OCI-LY7 (cell line): Measurements from ENCODE around the gene SYCP2L.

Source experiments
- CTCF ChIP-seq: fragments of 200-600 bp; sonication (generic); conservative IDR thresholded peaks from 2 replicates; pipeline ENCODE4 v1.5.1; 2014; ENCODE audit warnings: mild to moderate bottlenecking, antibody characterized with exemption, low read length, moderate library complexity, mixed read lengths
- EZH2phosphoT487 ChIP-seq: fragments of 200-600 bp; sonication (generic); IDR thresholded peaks from 2 replicates; pipeline ENCODE4 v1.6.1; 2018; ENCODE audit warnings: low read depth, borderline replicate concordance, mild to moderate bottlenecking, mixed run types, antibody characterized with exemption, low read length, moderate library complexity, mixed read lengths

GRCh38 chr6:10838794-10839333, 48.0 kb upstream of the SYCP2L start:
- no peak for TF ChIP-seq CTCF
- TF ChIP-seq EZH2phosphoT487, result no peak
